HG03108 (cell line): ENCODE data around the gene PLIN3.
A peak's percentile ranks its signal among the peaks of the same experiment; 100 is the strongest.
"Not testable (repeated sequence)": the region's sequence is repeated elsewhere in the genome, so short reads cannot be mapped to it uniquely, and the experiment has no call there.

Experiments
- ATAC-seq: cut with Tn5 transposase; IDR thresholded peaks from one replicate; pipeline ENCODE4 v1.9.1; 2021; ENCODE audit warnings: moderate library complexity; ENCODE audit not compliant: unreplicated experiment

Gene PLIN3

DNA sequence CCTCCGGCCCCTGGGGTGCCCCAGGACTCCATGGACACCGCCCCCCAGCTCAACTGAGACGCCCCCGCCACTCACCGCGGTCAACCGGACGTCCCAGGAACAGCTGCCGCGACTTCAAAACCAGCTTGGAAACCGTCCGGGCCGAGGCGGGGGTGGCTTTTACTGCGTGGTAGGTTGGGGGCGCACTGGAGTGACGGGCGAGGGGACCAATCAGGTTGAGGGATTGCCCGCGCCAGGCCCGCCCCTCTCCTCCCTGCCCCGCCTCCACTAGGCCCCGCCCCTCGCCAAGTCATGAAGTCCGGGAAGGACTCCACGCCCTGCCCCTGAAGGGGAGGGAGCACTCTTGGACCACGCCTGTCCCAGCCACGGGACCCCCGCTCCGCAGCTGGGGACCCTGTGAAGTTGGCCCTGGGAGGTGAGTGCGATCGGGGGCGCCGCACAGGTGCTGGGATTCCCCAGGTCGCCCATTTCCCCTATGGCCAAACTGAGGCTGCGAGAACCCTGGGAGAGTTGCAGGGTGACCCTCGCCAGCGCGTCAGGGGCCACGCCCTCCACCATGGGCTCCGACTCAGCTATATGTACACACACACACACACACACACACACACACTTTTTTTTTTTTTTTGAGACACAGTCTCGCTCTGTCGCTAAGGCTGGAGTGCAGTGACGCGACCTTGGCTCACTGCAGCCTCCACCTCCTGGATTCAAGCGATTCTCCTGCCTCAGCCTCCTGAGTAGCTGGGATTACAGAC is at the start of gene PLIN3:
PLIN3 (minus strand) TSS at position 134 of the 752 bp plus-strand sequence. CDS start 6,273 bp downstream, outside the sequence.
- peak; percentile 62 for ATAC-seq

- peak; percentile 42 for ATAC-seq
Observed at GRCh38 chr19:4916292-4917082, 49.0 kb upstream of the PLIN3 start.

- no peak for ATAC-seq
Observed at GRCh38 chr19:4914736-4915501, 47.5 kb upstream of the PLIN3 start.

DNA sequence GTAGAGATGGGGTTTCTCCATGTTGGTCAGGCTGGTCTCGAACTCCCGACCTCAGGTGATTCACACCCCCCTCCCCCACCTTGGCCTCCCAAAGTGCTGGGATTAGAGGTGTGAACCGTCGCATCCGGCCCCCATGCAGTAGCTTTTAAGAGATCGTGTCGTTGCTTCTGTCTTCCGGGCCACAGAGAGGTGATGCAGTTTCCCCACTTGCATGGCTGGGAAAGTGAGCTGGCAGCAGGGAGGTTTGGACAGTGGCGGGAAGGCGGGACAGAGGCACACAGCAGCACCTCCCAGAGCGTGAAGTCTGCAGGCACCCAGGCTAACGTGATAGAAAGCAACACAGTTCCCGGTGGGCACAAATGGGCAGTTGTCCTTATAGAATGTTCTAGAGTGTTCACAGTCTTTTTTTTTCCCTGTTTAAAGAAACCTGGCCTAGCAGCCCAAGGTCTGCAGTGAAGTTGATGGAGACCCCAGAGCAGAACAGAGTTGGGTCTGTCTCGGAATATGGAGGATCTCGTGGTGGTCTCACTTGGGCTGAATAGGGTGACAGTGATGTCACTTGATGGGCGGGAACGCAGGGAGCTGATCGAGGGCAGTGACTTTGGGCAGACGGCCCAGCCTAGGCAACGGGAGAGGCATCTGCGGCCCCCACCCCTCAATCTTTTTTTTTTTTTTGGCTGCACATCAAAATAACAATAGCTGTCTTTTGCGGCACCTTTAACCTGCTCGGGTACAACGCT is 46.7 kb upstream of the PLIN3 start:
- ATAC-seq, result no peak

DNA sequence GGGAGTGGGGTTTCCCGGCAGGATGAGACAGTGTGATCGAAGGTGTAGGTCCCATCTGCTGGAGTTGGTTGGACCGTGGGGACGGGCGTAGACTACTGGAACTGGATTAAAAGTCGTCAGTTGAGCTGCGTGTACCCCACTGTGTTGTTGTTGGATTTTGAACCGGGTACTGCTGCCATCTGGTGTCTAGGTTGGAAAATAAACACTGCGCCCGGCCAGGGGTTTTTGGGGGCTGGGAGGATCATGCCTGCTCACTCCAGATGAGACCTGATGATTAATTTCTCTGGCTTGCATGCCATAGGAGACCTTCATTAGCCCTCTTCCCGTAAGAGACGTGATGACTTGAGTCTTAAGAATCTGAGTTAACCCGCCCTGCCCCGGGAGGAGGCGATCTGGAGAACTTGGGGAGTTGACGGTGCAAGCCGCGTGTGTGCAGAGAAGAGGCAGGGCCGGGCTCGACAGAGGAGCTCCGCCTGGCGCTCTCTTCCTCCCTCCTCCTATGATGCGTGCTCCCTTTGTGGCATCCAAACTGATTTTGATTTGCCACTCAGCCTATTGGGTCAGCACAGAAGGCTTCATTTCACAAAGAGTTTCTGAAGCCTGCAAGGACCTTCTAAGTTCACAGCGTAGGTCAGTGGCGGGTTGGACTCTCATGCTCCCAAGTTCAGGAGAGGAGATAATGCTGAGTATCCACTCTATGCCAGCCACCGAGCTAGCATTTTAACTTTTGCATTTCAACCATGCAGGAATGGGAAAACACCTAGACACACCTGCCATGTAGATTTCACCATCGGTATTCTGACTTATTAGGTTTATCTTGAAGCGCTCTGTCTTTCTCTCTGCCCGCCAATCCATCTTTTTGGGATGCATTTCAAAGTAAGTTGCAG is 44.6 kb upstream of the PLIN3 start:
- no peak for ATAC-seq

GRCh38 chr19:4911314-4911713 is 43.8 kb upstream of the PLIN3 start:
- ATAC-seq, result no peak

DNA sequence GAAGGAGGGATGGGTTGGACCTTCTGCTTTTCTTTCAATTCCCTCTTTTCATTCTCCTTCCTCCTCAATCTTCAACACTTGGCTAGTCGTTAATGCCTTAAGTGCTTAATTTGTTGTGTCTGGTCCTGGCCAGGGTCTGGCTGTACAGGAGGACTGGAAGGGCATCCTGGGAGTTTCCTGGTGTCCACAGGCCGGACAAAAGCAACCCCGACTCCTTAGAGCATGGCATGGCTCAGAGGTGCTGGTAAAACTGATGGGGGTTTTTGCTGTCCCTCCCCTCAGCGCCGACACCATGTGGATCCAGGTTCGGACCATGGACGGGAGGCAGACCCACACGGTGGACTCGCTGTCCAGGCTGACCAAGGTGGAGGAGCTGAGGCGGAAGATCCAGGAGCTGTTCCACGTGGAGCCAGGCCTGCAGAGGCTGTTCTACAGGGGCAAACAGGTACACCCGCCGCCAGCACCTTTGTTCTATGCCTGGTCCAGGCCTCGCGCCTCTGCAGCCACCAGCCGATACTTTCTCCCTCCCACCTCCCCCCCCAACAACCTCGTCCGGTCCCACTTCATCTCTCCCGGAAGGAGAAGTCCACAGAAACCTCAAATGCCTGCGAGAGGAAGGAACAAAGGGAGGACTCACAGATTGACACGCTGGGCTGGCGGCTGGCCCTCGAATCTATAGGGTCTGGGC is 43.3 kb upstream of the PLIN3 start:
- no peak for ATAC-seq

DNA sequence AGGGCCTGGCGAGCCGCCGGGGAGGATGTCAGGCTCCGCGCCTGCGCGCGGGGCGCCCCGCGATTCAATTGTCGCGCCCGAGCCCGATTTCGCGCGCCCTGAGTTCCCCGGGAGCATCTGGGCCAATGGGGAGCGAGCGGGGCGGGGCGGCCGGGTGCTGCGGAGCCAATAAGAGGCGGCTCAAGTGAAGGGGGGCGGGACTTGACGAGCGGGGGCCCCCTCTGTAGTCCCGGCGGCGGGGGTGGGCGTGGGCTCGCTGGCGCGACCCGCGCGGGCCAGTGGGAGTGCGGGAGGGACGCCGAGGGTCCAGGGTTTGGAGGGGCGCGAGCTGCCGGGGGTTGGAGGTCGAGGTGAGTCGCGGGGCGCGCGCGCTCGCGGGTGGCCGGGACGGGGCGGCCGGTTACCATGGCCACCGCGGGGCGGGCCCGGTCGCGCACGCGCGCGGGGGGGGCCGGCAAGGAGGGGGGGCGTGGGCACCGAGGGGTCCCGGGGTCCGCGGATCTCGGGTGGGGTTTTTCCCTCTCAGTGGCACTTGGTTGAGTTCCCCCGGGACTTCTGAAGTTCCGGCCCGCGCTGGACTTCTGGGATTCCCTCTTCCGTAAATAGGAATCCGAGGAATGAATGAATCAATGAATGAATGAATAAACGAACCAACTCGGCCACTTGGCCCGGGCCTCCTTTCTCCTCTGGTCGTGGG is 42.6 kb upstream of the PLIN3 start:
- ATAC-seq, result peak; percentile 67

GRCh38 chr19:4909156-4909896 is 41.9 kb upstream of the PLIN3 start, which contains the start of gene UHRF1:
UHRF1 (plus strand) TSS chr19:4909501; CDS start chr19:4910886, 1,385 bp downstream.
- ATAC-seq, result no peak

GRCh38 chr19:4908781-4909155 is 41.3 kb upstream of the PLIN3 start:
- ATAC-seq, result no peak

GRCh38 chr19:4908360-4908759 is 40.9 kb upstream of the PLIN3 start:
- ATAC-seq, result no peak

DNA sequence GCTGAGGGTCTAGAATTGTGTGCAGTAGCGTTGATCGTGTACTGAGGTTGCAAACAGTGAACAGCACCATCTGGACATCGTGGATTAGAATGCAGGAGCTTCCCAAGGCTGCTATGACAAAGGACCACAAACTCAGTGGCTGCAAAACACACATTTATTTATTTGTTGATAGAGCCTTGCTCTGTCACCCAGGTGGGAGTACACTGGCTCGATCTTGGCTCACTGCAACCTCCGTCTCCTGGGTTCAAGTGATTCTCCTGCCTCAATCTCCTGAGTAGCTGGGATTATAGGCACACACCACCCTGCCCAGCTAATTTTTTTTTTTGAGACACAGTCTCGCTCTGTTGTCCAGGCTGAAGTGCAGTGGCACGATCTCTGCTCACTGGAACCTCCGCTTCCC is 39.5 kb upstream of the PLIN3 start:
- ATAC-seq, result no peak

GRCh38 chr19:4904481-4904880 is 37.0 kb upstream of the PLIN3 start:
- ATAC-seq, result no peak

- no peak for ATAC-seq
Observed at GRCh38 chr19:4902796-4903195, 35.3 kb upstream of the PLIN3 start, which contains the start of gene ARRDC5. ARRDC5 (minus strand) TSS chr19:4902896; CDS start chr19:4902825, 71 bp downstream.

DNA sequence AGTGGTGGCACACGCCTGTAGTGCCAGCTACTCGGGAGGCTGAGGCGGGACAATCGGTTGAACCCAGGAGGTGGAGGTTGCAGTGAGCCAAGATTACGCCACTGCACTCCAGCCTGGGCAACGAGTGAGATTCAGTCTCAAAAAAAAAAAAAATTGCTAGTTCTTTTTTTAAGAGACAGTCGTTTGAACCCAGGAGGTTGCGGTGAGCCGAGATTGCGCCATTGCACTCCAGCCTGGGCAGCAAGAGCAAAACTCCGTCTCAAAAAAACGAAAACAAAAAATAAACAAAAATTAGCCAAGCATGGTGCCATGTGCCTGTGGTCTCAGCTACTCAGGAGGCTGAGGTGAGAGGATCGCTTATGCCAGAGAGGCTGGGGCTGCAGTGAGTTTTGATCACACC is 33.4 kb upstream of the PLIN3 start:
- not testable (repeated sequence) for ATAC-seq

GRCh38 chr19:4897146-4897545 is 29.7 kb upstream of the PLIN3 start:
- no peak for ATAC-seq

DNA sequence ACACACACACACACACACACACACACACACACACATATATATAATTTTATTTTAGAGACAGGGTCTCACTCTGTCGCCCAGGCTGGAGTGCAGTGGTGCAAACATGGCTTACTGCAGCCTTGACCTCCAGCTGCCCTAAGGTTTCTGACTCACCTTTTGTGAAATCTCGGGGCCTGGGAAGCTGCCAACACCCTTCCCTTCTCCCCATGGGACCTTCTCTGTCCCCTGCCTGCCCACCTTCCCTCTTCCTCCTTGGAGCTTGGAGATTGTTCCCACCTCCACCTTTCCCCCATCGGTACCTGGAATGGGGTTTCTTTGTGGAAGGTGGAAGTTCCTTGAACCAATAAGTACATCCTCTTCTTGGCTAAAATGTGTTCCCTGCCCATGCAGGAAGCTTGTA is 28.9 kb upstream of the PLIN3 start:
- ATAC-seq, result no peak

DNA sequence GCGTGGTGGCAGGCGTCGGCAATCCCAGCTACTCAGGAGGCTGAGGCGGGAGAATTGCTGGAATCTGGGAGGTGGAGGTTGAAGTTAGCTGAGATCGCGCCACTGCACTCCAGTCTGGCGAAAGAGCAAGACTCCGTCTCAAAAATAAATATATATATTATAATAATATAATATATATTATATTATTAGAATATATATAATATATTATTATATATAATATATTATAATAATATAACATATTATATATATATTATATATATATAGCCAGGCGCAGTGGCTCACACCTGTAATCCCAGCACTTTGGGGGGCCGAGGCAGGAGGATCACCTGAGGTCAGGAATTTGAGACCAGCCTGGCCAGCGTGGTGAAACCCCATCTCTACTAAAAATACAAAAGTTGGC is 25.5 kb upstream of the PLIN3 start:
- not testable (repeated sequence) for ATAC-seq
